Right lobe of liver (tissue), 4 donors: Measurements from ENCODE around the gene SEMA4G.

Experiments used
- CTCF ChIP-seq, 4 donors: fragments of 200-600 bp in 3 of 4; fragments of 450-650 bp in 1 of 4; IDR thresholded peaks; one replicate each; pipeline versions ENCODE4 v1.5.1 to v1.8.0; 2016 to 2022; ENCODE audit warnings: antibody characterized with exemption in 4 of 4, mild to moderate bottlenecking in 2 of 4
- POLR2A ChIP-seq: fragments of 450-650 bp; IDR thresholded peaks from one replicate; pipeline ENCODE4 v1.6.1; 2017; ENCODE audit warnings: antibody characterized with exemption, mild to moderate bottlenecking
- donor health status: DM: no; HTN: no; CAD: no.
- donor health status: DM: no; HTN: no; CAD: no.
- donor health status: DM: no; HTN: yes; CAD: no.

GRCh38 chr10:100984672-100985177 is 15.4 kb downstream of the SEMA4G start:
- no peak for TF ChIP-seq CTCF (IDR thresholded peaks at IDR 0.05)
- no peak for TF ChIP-seq POLR2A
